Cardiac fibroblast (primary cell): ENCODE results near the gene COX6A2.

ENCODE experiments used
- DNase-seq, 2 donors: peaks; one replicate each; pipeline versions ENCODE4 v3.0.0 to v3.0.0-alpha.2; 2010; ENCODE audit warnings: low read depth in 2 of 2
- H3K4me3 ChIP-seq, 2 donors: replicated peaks in 1 of 2; 1 replicate in 1 of 2; 2 replicates in 1 of 2; pipeline ENCODE4 v1.5.1; 2011; ENCODE audit warnings: low read depth in 2 of 2, low read length in 2 of 2, mild to moderate bottlenecking in 2 of 2, moderate library complexity in 1 of 2
- CTCF ChIP-seq: IDR thresholded peaks from one replicate; pipeline ENCODE4 v1.5.1; 2011; ENCODE audit warnings: low read depth, mild to moderate bottlenecking, low read length, inconsistent platforms

The COX6A2 gene

GRCh38 chr16:31467151-31467773 lies 39.1 kb upstream of the COX6A2 start:
- peak; percentile 51 to 56 for DNase-seq
- H3K4me3 ChIP-seq = no peak overlapping the region
- TF ChIP-seq CTCF = no peak

GRCh38 chr16:31466381-31466841 lies 38.3 kb upstream of the COX6A2 start:
- TF ChIP-seq CTCF = no peak
- H3K4me3 ChIP-seq = no peak overlapping the region
- no peak for DNase-seq

GRCh38 chr16:31465788-31466370 lies 37.7 kb upstream of the COX6A2 start:
- no peak for TF ChIP-seq CTCF
- no peak for DNase-seq
- no peak overlapping the region for H3K4me3 ChIP-seq

GRCh38 chr16:31464781-31465260 lies 36.7 kb upstream of the COX6A2 start:
- no peak for TF ChIP-seq CTCF
- DNase-seq = no peak
- no peak overlapping the region for H3K4me3 ChIP-seq

- TF ChIP-seq CTCF = no peak
- DNase-seq = no peak
- H3K4me3 ChIP-seq = no peak overlapping the region
These were observed 36.2 kb upstream of the COX6A2 start for GRCh38 chr16:31464348-31464769.

GRCh38 chr16:31461921-31462804 lies 34.0 kb upstream of the COX6A2 start:
- no peak overlapping the region for H3K4me3 ChIP-seq
- DNase-seq = no peak
- TF ChIP-seq CTCF = no peak
